ENCODE measurements around the gene DPP10. TPM values are rescaled to one million over a fixed set of nuclear protein-coding genes. Genes with fewer than 3 reads are reported as not detected.

The DPP10 gene
- total RNA-seq, 1 donor from 2014 or later = 1.1 TPM

GRCh38 chr2:115161771-115162493 is 719.5 kb downstream of the DPP10 start:
- Mint-ChIP-seq H3K36me3 (ENCODE audit: low read depth, unreplicated experiment) (no peaks in the 10 kb centered on the region), H3K27me3 (ENCODE audit: low read depth, unreplicated experiment) (peaks cover 27% of the 10 kb centered on the region), H3K27ac (ENCODE audit: unreplicated experiment) (no peak overlapping the region), H3K9me3 (ENCODE audit: unreplicated experiment) (no peaks in the 10 kb centered on the region), H3K4me3 (ENCODE audit: unreplicated experiment) (peak overlapping the region; percentile 78), H3K4me1 (ENCODE audit: low read depth, unreplicated experiment) (no peaks in the 10 kb centered on the region)
- DNase-seq (ENCODE audit: low read depth) = no peak
- H3K27me3 ChIP-seq (ENCODE audit: insufficient read depth, low read length) = peaks cover 15% of the 10 kb centered on the region
- no peaks in the 10 kb centered on the region for H3K4me1 ChIP-seq (ENCODE audit: insufficient read depth, low read length)
- TF ChIP-seq EZH2 (IDR thresholded peaks at IDR 0.05; ENCODE audit: insufficient read depth, low read length) = no peak
- TF ChIP-seq, protein P1, sequence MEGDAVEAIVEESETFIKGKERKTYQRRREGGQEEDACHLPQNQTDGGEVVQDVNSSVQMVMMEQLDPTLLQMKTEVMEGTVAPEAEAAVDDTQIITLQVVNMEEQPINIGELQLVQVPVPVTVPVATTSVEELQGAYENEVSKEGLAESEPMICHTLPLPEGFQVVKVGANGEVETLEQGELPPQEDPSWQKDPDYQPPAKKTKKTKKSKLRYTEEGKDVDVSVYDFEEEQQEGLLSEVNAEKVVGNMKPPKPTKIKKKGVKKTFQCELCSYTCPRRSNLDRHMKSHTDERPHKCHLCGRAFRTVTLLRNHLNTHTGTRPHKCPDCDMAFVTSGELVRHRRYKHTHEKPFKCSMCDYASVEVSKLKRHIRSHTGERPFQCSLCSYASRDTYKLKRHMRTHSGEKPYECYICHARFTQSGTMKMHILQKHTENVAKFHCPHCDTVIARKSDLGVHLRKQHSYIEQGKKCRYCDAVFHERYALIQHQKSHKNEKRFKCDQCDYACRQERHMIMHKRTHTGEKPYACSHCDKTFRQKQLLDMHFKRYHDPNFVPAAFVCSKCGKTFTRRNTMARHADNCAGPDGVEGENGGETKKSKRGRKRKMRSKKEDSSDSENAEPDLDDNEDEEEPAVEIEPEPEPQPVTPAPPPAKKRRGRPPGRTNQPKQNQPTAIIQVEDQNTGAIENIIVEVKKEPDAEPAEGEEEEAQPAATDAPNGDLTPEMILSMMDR (IDR thresholded peaks at IDR 0.05; ENCODE audit: insufficient read depth, low read depth, low read length) = no peak
- no peaks in the 10 kb centered on the region for H3K9me3 ChIP-seq (ENCODE audit: insufficient read depth, low read depth, low read length)
- no peaks in the 10 kb centered on the region for H4K20me1 ChIP-seq (ENCODE audit: insufficient read depth, low read length)
- no peak overlapping the region for H3K9ac ChIP-seq (ENCODE audit: low read length)
- no peak overlapping the region for H2AFZ ChIP-seq (ENCODE audit: low read depth, low read length)
- H3K4me2 ChIP-seq (ENCODE audit: low read length) = peak overlapping the region; percentile 26
- no peak for FAIRE-seq
- H3K27ac ChIP-seq (ENCODE audit: low read depth, low read length) = no peak overlapping the region
- no peak overlapping the region for H3K4me3 ChIP-seq (ENCODE audit: insufficient read depth, low read depth, low read length)
- H3K79me2 ChIP-seq (ENCODE audit: insufficient read depth, low read length) = no peaks in the 10 kb centered on the region
- H3K36me3 ChIP-seq (ENCODE audit: insufficient read depth, low read length) = no peaks in the 10 kb centered on the region

DNA sequence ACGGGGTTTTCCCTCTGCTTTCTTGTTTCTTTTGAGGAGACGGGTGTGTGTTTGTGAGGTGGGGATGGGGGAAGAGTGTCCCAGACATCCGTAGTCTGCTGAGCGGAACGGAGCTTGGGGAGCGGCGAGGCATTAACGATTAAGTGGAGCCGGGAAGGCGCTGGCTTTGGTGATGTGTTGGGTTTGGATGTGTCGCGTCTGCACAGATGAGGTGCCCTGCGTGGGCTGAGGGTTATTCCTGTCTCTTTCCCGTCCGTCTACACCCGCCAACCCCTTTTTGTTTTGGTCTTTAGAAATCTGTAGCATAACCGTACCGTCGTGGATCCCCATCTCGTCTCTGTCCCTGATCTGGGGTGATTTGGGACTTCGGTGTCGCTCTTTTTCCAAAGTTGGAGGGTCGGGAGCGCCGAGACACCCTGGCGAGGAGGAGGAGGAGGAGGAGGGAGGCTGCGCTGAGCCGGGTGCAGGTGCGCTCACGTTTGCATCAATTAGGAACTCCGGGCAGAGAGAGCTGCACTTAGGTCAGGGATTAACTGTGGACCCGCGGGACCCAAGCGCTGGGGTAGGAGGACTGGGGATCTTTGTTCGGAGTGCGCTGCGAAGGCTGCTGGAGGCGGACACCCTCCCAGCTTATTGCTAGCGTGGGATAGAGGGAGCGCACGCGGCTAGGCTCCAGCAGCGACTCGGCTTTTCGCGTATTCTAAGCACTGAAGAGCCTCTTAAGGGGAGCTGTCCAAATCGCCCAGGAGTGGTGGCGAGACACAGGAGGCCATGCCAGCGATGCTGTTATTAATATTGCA is 720.3 kb downstream of the DPP10 start:
- no peak for FAIRE-seq
- Histone ChIP-seq H2AFZ (ENCODE audit: low read depth, low read length) (no peak overlapping the region), H3K79me2 (ENCODE audit: insufficient read depth, low read length) (no peaks in the 10 kb centered on the region), H3K27ac (ENCODE audit: low read depth, low read length) (no peak overlapping the region), H3K9ac (ENCODE audit: low read length) (no peak overlapping the region), H3K9me3 (ENCODE audit: insufficient read depth, low read depth, low read length) (no peaks in the 10 kb centered on the region), H3K4me3 (ENCODE audit: insufficient read depth, low read depth, low read length) (no peak overlapping the region), H3K4me1 (ENCODE audit: insufficient read depth, low read length) (no peaks in the 10 kb centered on the region), H3K36me3 (ENCODE audit: insufficient read depth, low read length) (no peaks in the 10 kb centered on the region), H3K4me2 (ENCODE audit: low read length) (peak overlapping the region; percentile 26), H3K27me3 (ENCODE audit: insufficient read depth, low read length) (peaks cover 15% of the 10 kb centered on the region), H4K20me1 (ENCODE audit: insufficient read depth, low read length) (no peaks in the 10 kb centered on the region)
- no peak for DNase-seq (ENCODE audit: low read depth)
- Mint-ChIP-seq H3K27ac (ENCODE audit: unreplicated experiment) (no peak overlapping the region), H3K36me3 (ENCODE audit: low read depth, unreplicated experiment) (no peaks in the 10 kb centered on the region), H3K4me3 (ENCODE audit: unreplicated experiment) (peak overlapping the region; percentile 78), H3K9me3 (ENCODE audit: unreplicated experiment) (no peaks in the 10 kb centered on the region), H3K27me3 (ENCODE audit: low read depth, unreplicated experiment) (peaks cover 26% of the 10 kb centered on the region), H3K4me1 (ENCODE audit: low read depth, unreplicated experiment) (no peaks in the 10 kb centered on the region)
- TF ChIP-seq, protein P1 (IDR thresholded peaks at IDR 0.05; ENCODE audit: insufficient read depth, low read depth, low read length) = no peak
- TF ChIP-seq EZH2 (IDR thresholded peaks at IDR 0.05; ENCODE audit: insufficient read depth, low read length) = no peak
